Mucosa of rectum (tissue), 2 donors: Measurements from ENCODE around the gene CYP19A1.

ENCODE experiments used
- H3K27ac ChIP-seq, 2 donors: one replicate each; pipeline ENCODE4 v1.7.0; 2013; ENCODE audit warnings: inconsistent platforms in 2 of 2, low read depth in 2 of 2, low read length in 2 of 2
- H3K27me3 ChIP-seq, 2 donors: one replicate each; pipeline ENCODE4 v1.7.0; 2013; ENCODE audit warnings: low read length in 2 of 2; ENCODE audit not compliant: control insufficient read depth in 2 of 2, insufficient read depth in 2 of 2
- H3K36me3 ChIP-seq, 2 donors: one replicate each; pipeline ENCODE4 v1.7.0; 2013; ENCODE audit warnings: low read length in 2 of 2; ENCODE audit not compliant: control insufficient read depth in 2 of 2, insufficient read depth in 2 of 2
- H3K4me1 ChIP-seq, 2 donors: one replicate each; pipeline ENCODE4 v1.7.0; 2013; ENCODE audit warnings: low read length in 2 of 2, mild to moderate bottlenecking in 1 of 2; ENCODE audit not compliant: control insufficient read depth in 2 of 2, insufficient read depth in 2 of 2
- H3K4me3 ChIP-seq, 2 donors: one replicate each; pipeline ENCODE4 v1.7.0; 2013; ENCODE audit warnings: low read length in 2 of 2
- H3K9ac ChIP-seq, 2 donors: one replicate each; pipeline ENCODE4 v1.7.0; 2013; ENCODE audit warnings: low read length in 2 of 2, low read depth in 1 of 2, mild to moderate bottlenecking in 1 of 2
- H3K9me3 ChIP-seq, 2 donors: one replicate each; pipeline ENCODE4 v1.7.0; 2013; ENCODE audit warnings: low read length in 2 of 2; ENCODE audit not compliant: control insufficient read depth in 2 of 2
- donor health status: healthy.
- donor health status: Normal muscosa, but diverticular disease.

CYP19A1 gene

GRCh38 chr15:51343466-51343865 is 5.1 kb upstream of the CYP19A1 start:
- peaks cover 0 to 9% of the 10 kb centered on the region in 2 donors for H3K27me3 ChIP-seq
- no peaks in the 10 kb centered on the region for H3K36me3 ChIP-seq
- no peak overlapping the region for H3K9ac ChIP-seq
- H3K4me3 ChIP-seq: no peak overlapping the region
- no peaks in the 10 kb centered on the region for H3K9me3 ChIP-seq
- no peak overlapping the region for H3K27ac ChIP-seq
- H3K4me1 ChIP-seq: peaks cover 4 to 9% of the 10 kb centered on the region in 2 donors

- Histone ChIP-seq H3K4me3 (peak overlapping the region; percentile 23 to 63), H3K36me3 (no peaks in the 10 kb centered on the region), H3K9ac (peak overlapping the region in 1 of 2 donors; percentile 56), H3K9me3 (no peaks in the 10 kb centered on the region), H3K4me1 (peaks cover 4 to 9% of the 10 kb centered on the region in 2 donors), H3K27ac (peak overlapping the region in 1 of 2 donors; percentile 9), H3K27me3 (peaks cover 0 to 9% of the 10 kb centered on the region in 2 donors)
Observed at GRCh38 chr15:51342227-51342999, 4.0 kb upstream of the CYP19A1 start.

- peaks cover 4 to 9% of the 10 kb centered on the region in 2 donors for H3K4me1 ChIP-seq
- no peaks in the 10 kb centered on the region for H3K9me3 ChIP-seq
- H3K9ac ChIP-seq: peak within 1 kb of the TSS in 1 of 2 donors; percentile 56
- peak within 1 kb of the TSS in 1 of 2 donors; percentile 9 for H3K27ac ChIP-seq
- no peaks in the 10 kb centered on the region for H3K36me3 ChIP-seq
- H3K27me3 ChIP-seq: peaks cover 0 to 9% of the 10 kb centered on the region in 2 donors
- peak within 1 kb of the TSS; percentile 23 to 63 for H3K4me3 ChIP-seq
Observed at GRCh38 chr15:51341366-51342226, 3.2 kb upstream of the CYP19A1 start, which contains the start of gene GLDN. Gene GLDN, plus strand, starts transcription at chr15:51341655. Its CDS starts 30 bp downstream, at chr15:51341685.

- H3K27ac ChIP-seq: peak overlapping the region in 1 of 2 donors; percentile 67
- no peak overlapping the region for H3K4me3 ChIP-seq
- H3K27me3 ChIP-seq: no peaks in the 10 kb centered on the region
- H3K9me3 ChIP-seq: no peaks in the 10 kb centered on the region
- peaks cover 12 to 26% of the 10 kb centered on the region in 2 donors for H3K4me1 ChIP-seq
- no peak overlapping the region for H3K9ac ChIP-seq
- no peaks in the 10 kb centered on the region for H3K36me3 ChIP-seq
Observed at GRCh38 chr15:51335538-51336410, 2.6 kb downstream of the CYP19A1 start.

GRCh38 chr15:51335087-51335486 is 3.3 kb downstream of the CYP19A1 start:
- Histone ChIP-seq H3K9me3 (no peaks in the 10 kb centered on the region), H3K36me3 (no peaks in the 10 kb centered on the region), H3K27ac (peak overlapping the region in 1 of 2 donors; percentile 67), H3K4me1 (peaks cover 12 to 26% of the 10 kb centered on the region in 2 donors), H3K9ac (no peak overlapping the region), H3K27me3 (no peaks in the 10 kb centered on the region), H3K4me3 (no peak overlapping the region)

DNA sequence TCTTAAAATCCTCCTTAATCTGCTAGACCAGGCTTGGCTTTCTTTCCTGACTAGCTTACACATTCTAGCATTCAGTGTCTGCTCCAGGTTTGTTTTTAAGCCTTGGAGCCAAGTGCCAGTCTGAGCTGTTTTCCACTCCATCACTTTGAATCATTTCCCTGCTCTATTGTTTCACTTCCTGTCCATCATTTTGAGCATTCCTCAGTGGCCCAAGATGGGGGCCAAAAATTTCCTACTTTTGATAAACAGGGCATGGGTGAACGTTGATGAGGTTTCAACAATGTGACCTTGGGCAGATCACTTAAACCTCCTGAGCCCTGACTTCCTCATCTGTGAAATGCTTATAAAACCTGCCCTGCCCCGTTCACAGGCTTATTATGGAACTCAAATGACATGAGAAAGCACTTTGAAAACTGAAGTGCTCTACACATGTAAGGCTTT is 4.4 kb downstream of the CYP19A1 start:
- no peaks in the 10 kb centered on the region for H3K9me3 ChIP-seq
- peak overlapping the region; percentile 43 to 67 for H3K27ac ChIP-seq
- no peaks in the 10 kb centered on the region for H3K36me3 ChIP-seq
- peaks cover 12 to 26% of the 10 kb centered on the region in 2 donors for H3K4me1 ChIP-seq
- no peak overlapping the region for H3K9ac ChIP-seq
- no peak overlapping the region for H3K4me3 ChIP-seq
- no peaks in the 10 kb centered on the region for H3K27me3 ChIP-seq

- Histone ChIP-seq H3K4me3 (no peak overlapping the region), H3K4me1 (peaks cover 12 to 26% of the 10 kb centered on the region in 2 donors), H3K9me3 (no peaks in the 10 kb centered on the region), H3K27ac (peak overlapping the region in 1 of 2 donors; percentile 67), H3K36me3 (no peaks in the 10 kb centered on the region), H3K27me3 (no peaks in the 10 kb centered on the region), H3K9ac (no peak overlapping the region)
Observed at GRCh38 chr15:51333571-51333970, 4.8 kb downstream of the CYP19A1 start.

DNA sequence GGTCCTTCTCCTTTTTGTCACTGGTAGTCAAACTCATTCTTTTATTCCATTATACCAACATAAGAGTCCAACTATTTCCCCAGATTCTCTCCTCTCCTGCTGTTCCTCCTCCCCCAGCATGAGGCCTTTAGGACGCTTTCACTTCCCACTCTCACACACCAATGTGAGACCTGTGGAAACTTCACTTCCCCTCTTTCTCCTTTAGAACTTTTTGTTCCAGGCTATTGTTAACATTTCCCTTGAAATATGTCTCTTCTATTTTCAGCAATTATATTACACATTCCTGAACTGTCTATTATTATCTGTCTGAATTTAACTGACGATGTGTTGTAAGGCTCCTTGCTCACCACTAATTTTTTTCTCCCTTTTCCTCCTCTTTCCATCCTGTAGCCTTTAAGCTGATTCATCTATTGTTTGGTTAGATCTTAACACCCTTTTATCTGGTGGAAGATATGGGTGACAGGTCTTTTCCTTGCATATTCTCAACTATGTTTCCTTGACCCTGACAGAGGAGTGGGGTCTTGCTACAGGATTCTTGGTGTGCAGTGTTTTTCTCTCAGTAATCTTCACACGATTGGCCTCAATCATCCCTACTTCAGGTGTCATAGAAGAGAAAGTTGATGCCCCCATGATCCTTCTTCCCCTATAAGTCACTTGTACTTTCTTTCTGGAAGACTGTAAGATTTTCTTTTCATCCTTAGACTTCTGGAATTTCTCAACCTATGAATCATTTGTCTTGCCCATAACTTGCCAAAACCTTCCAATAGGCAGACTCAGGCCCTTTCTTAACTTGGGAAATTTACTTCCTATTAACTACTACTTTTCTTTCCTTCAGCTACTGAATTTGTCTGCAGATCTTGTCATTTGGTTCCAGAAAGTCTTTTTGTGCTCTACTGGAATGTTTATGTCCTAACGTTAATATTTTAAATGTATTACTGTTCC is 5.9 kb downstream of the CYP19A1 start:
- Histone ChIP-seq H3K4me1 (peaks cover 12 to 26% of the 10 kb centered on the region in 2 donors), H3K27ac (no peak overlapping the region)

DNA sequence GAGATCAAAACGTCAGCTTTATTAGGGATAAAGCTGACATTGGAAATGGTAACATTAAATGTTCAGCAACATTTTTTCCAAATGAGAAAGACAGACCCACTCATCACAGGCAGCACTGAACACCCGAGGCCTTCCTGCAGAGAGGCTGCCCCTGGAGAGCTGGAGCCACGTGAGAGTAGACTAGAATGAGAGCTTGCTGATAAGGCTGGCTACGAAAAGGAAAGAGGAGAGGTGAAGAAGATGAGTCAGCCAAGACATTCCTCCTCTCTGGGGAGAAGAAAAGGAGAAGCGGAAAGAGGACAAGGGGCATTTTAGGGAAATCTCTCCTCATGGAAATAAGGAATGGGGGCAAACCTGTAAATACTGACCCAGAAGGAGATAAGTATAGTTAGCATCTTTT is 7.3 kb downstream of the CYP19A1 start:
- Histone ChIP-seq H3K4me3 (no peak overlapping the region), H3K27ac (no peak overlapping the region), H3K4me1 (peaks cover 11 to 23% of the 10 kb centered on the region in 2 donors), H3K27me3 (no peaks in the 10 kb centered on the region), H3K9me3 (no peaks in the 10 kb centered on the region), H3K36me3 (no peaks in the 10 kb centered on the region), H3K9ac (no peak overlapping the region)

More for the DNA sequence above, 5.9 kb downstream of the CYP19A1 start:
- Histone ChIP-seq H3K9ac (no peak overlapping the region), H3K36me3 (no peaks in the 10 kb centered on the region), H3K4me3 (no peak overlapping the region), H3K9me3 (no peaks in the 10 kb centered on the region), H3K27me3 (no peaks in the 10 kb centered on the region)
